ENCODE measurements around the gene LRRFIP1.

DNA sequence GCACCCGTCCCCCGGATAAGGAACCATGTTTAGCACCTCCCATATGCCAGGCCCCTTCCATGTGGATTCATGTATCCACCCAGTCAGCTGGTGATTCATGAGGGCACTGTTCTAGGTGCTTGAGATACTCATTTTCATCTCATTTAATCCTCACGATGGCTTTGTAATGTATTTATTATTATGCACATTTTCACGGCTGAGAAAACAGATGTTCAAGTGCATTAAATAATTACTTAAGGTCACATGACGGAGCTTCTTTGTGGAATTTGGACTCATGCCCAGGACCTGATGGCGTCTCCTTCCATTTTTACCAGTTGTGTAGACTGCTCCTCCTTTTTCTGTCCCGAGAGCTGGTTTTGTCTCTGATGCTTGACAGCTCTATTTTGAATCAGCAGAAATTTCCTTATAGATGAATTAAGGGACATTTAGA lies 99.0 kb downstream of the LRRFIP1 start:
- TF ChIP-seq, protein P1, sequence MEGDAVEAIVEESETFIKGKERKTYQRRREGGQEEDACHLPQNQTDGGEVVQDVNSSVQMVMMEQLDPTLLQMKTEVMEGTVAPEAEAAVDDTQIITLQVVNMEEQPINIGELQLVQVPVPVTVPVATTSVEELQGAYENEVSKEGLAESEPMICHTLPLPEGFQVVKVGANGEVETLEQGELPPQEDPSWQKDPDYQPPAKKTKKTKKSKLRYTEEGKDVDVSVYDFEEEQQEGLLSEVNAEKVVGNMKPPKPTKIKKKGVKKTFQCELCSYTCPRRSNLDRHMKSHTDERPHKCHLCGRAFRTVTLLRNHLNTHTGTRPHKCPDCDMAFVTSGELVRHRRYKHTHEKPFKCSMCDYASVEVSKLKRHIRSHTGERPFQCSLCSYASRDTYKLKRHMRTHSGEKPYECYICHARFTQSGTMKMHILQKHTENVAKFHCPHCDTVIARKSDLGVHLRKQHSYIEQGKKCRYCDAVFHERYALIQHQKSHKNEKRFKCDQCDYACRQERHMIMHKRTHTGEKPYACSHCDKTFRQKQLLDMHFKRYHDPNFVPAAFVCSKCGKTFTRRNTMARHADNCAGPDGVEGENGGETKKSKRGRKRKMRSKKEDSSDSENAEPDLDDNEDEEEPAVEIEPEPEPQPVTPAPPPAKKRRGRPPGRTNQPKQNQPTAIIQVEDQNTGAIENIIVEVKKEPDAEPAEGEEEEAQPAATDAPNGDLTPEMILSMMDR (IDR thresholded peaks at IDR 0.05; ENCODE audit: low read depth, low read length): no peak
- no peak for TF ChIP-seq EZH2phosphoT487 (IDR thresholded peaks at IDR 0.05; ENCODE audit: low read depth)
